Activated T-cell treated with anti-CD3 and anti-CD28 coated beads, Interleukin-2, amount 50 U/mL, for 48 hours (primary cell): Measurements from ENCODE around the gene SERPINB11.
"Not testable (repeated sequence)": the region's sequence is repeated elsewhere in the genome, so short reads cannot be mapped to it uniquely, and the experiment has no call there.

Source experiments
- DNase-seq, 2 experiments: peaks; one replicate each; pipeline ENCODE4 v3.0.0-alpha.2; 2020

SERPINB11 gene

DNA sequence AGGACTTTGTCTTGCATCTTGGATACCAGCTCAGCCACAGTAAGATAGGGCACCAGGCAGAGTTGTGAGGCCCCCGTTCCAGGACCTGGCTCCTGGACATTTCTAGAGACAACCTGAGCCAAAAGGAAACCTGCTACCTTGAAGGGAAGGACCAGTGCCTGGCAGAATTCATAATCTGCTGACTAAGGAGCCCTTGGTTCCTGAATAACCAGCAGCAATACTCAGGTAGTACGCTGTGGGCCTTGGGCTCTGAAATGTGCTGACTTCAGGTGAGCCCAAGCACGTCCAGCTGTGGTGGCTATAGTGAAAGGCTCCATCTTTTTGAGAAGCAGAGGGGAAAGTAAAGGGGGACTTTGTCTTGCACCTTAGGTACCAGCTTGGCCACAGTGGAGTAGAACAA is 28.5 kb downstream of the SERPINB11 start:
- DNase-seq, result no peak

DNA sequence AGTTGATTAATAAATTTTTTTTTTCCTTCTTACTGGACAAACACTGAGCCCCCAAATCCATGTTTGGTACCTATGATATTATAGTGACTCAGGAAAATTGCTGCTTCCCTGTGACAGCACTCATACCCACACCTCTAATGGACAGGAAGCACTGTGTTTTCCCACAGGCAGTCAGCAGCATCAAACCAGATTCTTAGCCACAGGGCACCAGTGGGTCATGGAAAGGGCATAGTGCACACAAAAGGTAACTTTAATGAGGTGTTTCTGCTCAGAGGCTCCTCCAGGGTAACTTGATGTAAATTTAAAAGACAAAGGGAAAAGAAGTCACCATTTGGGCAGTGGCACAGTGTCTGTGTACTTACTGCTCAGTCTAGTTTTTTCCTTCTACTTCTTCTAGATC is 34.1 kb downstream of the SERPINB11 start:
- DNase-seq, result no peak

DNA sequence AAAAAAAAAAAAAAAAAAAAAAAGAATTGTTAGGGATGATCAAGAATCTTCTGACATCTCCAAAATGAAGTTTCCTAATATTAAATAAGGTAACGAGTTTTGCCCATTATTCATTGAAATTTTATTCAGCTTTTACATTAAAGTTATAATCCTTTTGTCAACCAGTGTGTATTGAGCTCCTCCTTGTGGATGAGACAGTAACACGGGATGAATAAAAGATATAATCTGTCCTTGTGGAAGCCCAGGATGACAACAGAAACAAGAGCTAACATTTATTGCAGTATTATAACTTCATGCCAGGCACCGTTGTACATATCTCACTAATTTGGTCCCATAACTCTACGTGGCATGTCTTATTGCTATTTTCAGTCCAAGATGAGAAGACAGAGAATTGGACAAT is 39.0 kb downstream of the SERPINB11 start:
- DNase-seq, result no peak

DNA sequence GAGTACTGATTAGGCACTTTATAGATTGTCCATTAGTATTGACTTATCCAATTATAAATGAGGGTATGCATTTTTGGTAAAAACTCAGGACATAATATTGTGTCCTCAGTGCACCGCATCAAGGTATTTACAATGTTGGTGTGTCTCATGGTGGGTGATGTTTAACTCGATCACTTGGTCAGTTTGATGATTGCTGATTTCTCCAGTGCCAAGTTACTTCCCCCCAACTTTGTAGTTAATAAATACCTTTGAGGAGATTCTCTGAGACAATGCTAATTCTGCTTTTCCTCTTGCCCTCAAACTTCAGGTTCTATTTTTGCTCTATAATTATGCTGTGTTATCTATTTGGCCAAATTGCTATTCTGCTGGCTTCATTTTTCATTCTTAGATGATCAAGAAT is 44.2 kb downstream of the SERPINB11 start:
- DNase-seq, result no peak

GRCh38 chr18:63749489-63749888 is 46.7 kb downstream of the SERPINB11 start:
- DNase-seq, result no peak

DNA sequence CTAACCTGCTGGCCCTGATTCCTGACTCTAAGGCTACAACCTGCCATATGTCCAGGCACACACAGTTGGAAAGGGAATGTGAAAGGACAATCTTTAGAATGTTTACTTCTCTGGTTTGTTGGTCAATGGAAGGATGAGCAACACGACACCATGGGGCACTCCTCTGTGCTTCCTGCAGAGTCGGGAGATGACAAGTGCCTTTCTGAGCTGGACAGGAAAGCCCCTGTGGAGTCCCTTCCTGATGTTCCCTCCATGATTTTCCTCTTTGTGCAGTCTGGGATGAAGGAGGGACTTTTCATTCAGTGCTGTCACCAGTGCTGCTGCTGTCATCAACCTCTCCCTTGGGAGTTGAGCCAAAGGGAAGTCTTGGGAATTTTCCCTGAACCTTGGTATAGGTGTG is 49.9 kb downstream of the SERPINB11 start:
- DNase-seq, result no peak

DNA sequence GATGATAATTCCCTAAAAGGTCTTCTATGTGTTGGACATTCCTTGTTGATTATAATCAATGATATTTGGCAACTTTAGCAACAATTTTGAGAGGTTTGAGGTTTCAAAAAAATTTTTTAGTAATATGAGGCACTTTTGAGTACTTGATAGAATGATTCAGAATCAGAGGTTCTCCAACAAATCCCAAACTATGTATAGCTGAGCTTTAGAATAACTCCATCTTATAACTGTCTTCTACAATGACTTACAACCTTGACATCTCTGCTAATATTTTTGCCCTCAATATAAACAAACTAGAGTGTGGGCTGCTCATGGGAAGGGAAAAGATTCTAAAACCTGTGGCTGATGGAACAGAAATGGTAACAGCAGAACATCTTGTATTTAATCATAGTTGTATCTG is 50.9 kb downstream of the SERPINB11 start:
- DNase-seq, result no peak

DNA sequence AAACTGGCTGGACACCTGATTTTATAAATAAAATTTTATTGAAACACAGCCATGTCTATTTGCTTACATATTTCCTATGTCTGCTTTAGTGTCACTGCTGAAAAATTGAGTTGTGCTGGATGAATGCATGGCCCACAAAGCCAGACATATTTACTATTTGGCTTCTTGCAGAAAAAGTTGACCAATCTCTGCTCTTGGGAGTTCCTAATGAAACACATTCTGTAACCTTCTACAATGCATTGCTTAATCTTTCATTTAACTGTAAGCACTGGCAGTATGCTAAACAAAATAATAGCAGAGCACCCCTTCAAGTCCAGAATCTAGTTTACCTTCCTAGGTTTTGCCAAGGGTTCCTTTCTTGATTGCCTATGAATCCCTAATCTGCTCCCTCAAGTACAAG is 54.8 kb downstream of the SERPINB11 start:
- no peak for DNase-seq

DNA sequence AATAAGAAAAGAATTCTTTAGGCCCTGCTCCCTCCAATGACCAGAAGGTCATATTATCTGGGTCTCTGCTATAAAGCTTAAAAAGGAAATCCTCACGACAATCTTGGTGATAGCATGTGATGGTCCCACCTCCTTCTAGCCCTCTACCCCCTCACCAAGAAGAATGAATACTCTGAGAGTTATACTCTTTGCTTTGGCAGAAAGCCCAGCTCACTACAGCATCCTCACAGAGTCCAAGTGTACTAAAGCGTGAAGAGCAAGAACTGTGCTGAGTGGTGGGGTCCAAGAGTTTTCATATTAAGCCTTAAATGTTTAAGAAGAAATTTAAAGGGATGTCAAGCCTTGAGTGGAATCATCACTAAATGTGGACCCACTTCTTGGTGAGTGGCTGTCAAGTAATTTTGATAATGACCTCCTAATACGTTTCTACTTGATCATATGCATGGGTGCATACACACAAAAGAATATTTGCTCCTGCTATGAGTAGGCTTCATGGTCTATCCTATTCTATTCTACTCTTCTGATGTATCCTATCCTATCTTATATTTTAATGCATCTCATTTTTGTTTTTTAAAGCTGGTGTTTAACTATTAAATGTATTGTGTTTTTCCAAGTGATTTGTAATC is 56.0 kb downstream of the SERPINB11 start:
- DNase-seq, result no peak

GRCh38 chr18:63759786-63760185 is 57.0 kb downstream of the SERPINB11 start:
- DNase-seq, result not testable (repeated sequence)

GRCh38 chr18:63762518-63762917 is 59.8 kb downstream of the SERPINB11 start:
- DNase-seq, result no peak

DNA sequence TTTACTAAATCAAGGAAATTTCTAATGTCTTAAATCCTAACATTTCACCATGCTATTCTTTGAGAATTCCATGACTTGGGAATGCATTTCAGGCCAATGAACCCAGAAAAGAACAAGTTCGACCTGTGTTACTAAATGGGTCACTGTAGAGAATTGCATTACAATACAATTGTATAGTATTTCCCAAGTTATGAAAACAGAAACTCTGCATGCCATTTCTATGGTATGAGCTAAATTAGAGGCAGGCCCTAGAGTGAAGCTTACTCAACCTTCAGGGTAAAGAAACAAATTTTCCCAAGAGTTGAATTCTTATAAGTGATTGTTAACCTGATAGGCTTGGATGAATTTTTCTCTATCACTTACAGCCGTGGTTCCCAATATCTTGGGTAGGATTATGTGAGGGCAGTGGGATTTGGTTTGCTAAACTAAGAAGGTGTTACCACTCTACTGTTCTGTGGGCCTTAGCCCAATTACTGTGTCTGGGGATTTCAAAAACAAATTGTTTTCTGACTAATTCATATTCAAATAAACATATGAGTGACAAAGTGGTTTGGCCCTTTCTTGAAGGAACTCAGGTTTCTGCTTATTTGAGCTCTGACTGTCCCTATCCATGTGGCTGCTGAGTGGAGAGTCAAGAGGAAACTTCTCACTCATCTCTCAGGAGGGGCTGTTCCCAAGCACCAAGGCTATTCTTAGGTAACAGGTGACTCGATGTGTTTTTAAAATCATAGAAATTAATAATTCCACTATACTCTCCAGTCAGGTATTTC is 61.3 kb downstream of the SERPINB11 start:
- DNase-seq, result no peak

GRCh38 chr18:63765837-63766236 is 63.1 kb downstream of the SERPINB11 start:
- DNase-seq, result no peak
